Esophagus squamous epithelium (tissue), 5 donors: ENCODE results near the gene GPR68. TPM values are rescaled to one million over a fixed set of nuclear protein-coding genes. Genes with fewer than 3 reads are reported as not detected.

Experiments
- DNase-seq: peaks from one replicate; lab custom pipeline; 2025; lab: John Stamatoyannopoulos, UW
- H3K27ac ChIP-seq, 4 donors: fragments of 200-600 bp; sonication (generic); one replicate each; pipeline ENCODE4 v1.5.1; 2016 to 2019; ENCODE audit warnings: mild to moderate bottlenecking in 1 of 4
- H3K27me3 ChIP-seq, 4 donors: fragments of 200-600 bp; sonication (generic); 1 replicate in 3 of 4; 2 replicates in 1 of 4; pipeline versions ENCODE4 v1.5.1 to v1.6.0; 2017 to 2021; ENCODE audit warnings: antibody characterized with exemption in 1 of 4
- H3K36me3 ChIP-seq, 3 donors: fragments of 200-600 bp; sonication (generic); one replicate each; pipeline ENCODE4 v1.5.1; 2016 to 2019
- H3K4me1 ChIP-seq, 3 donors: fragments of 200-600 bp; sonication (generic); one replicate each; pipeline ENCODE4 v1.5.1; 2017 to 2019
- H3K4me3 ChIP-seq, 4 donors: fragments of 200-600 bp; sonication (generic); 1 replicate in 3 of 4; 2 replicates in 1 of 4; pipeline ENCODE4 v1.5.1; 2016 to 2019; ENCODE audit warnings: mild to moderate bottlenecking in 2 of 4, moderate library complexity in 1 of 4
- H3K9me3 ChIP-seq, 3 donors: fragments of 200-600 bp; sonication (generic); one replicate each; pipeline ENCODE4 v1.5.1; 2016 to 2019
- POLR2A ChIP-seq, 4 donors: fragments of 450-650 bp; IDR thresholded peaks; one replicate each; pipeline ENCODE4 v1.6.1; 2017; ENCODE audit warnings: antibody characterized with exemption in 4 of 4, mild to moderate bottlenecking in 4 of 4, moderate library complexity in 3 of 4
- WGBS, 2 donors: methylation state at CpG; one replicate each; pipeline ENCODE4 v1.1.5; 2018; 5-methylcytosine and 5-hydroxymethylcytosine counted together
- intact Hi-C: fragments of 100-400 bp; cut with DNase I; formaldehyde crosslinking; loops from one replicate; pipeline ENCODE4 v1.15.0; 2022
- total RNA-seq, 4 donors: library from RNA; depleted of rRNA; stranded (reverse); fragments of >200 nt; gene quantifications; one replicate each; pipeline ENCODE4 v1.1.0, GENCODE V29; 2016
- TF ChIP-seq, protein P1 (sequence below), 6 experiments: fragments of 450-650 bp in 4 of 6; fragments of 200-600 bp in 2 of 6; sonication (generic) in 2 of 6; IDR thresholded peaks; one replicate each; pipeline ENCODE4 v1.5.1; 2016 to 2019; ENCODE audit warnings: antibody characterized with exemption in 6 of 6, mild to moderate bottlenecking in 4 of 6, moderate library complexity in 4 of 6
- donor health status: DM: yes; HTN: yes; CAD: no.

The GPR68 gene, protein sequence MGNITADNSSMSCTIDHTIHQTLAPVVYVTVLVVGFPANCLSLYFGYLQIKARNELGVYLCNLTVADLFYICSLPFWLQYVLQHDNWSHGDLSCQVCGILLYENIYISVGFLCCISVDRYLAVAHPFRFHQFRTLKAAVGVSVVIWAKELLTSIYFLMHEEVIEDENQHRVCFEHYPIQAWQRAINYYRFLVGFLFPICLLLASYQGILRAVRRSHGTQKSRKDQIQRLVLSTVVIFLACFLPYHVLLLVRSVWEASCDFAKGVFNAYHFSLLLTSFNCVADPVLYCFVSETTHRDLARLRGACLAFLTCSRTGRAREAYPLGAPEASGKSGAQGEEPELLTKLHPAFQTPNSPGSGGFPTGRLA
- 10 to 100 TPM in 2 of 4 donors, 1 to 10 TPM in 2; 4.0 to 17.5 (median 10.2) TPM for total RNA-seq

DNA sequence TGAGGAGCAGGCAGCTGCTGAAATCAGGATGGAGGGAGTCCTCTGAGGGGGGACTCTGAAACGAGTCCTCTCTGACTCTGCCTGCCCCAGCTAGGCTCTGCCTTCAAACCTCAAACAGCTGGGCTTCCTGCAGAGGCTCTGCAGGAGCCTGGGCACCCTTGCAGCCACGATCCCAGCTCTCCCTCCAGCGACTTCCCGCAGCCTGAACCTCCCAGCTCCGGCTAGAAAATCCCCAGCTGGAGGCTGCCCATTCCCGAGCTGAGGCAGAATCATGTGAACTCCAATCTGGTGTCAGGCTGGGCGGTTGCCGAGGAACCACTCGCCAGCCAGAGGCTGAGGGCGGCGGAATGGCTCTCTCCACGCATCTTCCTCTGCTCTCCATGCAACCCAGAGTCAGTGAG lies at the start of gene GPR68:
Gene GPR68 (minus strand): TSS at position 204 of the 401 bp plus-strand sequence. CDS start 9,654 bp downstream, outside the sequence.
- Histone ChIP-seq H3K27ac (peak within 1 kb of the TSS; percentile 55 to 85 (median 78)), H3K36me3 (no peaks in the 10 kb centered on the region), H3K27me3 (no peaks in the 10 kb centered on the region), H3K9me3 (no peaks in the 10 kb centered on the region), H3K4me3 (peak within 1 kb of the TSS in 3 of 4 donors; percentile 32 to 58 (median 33)), H3K4me1 (peaks cover 24 to 51% (median 45%) of the 10 kb centered on the region in 3 donors)
- no peak for TF ChIP-seq POLR2A (IDR thresholded peaks at IDR 0.05)
- TF ChIP-seq, protein P1, sequence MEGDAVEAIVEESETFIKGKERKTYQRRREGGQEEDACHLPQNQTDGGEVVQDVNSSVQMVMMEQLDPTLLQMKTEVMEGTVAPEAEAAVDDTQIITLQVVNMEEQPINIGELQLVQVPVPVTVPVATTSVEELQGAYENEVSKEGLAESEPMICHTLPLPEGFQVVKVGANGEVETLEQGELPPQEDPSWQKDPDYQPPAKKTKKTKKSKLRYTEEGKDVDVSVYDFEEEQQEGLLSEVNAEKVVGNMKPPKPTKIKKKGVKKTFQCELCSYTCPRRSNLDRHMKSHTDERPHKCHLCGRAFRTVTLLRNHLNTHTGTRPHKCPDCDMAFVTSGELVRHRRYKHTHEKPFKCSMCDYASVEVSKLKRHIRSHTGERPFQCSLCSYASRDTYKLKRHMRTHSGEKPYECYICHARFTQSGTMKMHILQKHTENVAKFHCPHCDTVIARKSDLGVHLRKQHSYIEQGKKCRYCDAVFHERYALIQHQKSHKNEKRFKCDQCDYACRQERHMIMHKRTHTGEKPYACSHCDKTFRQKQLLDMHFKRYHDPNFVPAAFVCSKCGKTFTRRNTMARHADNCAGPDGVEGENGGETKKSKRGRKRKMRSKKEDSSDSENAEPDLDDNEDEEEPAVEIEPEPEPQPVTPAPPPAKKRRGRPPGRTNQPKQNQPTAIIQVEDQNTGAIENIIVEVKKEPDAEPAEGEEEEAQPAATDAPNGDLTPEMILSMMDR (IDR thresholded peaks at IDR 0.05): no peak
- intact Hi-C loops: no loop called here
- DNase-seq: no peak
- WGBS, 2 donors: 0 to 20% methylated on average over 1 to 3 of the region's 12 CpGs

DNA sequence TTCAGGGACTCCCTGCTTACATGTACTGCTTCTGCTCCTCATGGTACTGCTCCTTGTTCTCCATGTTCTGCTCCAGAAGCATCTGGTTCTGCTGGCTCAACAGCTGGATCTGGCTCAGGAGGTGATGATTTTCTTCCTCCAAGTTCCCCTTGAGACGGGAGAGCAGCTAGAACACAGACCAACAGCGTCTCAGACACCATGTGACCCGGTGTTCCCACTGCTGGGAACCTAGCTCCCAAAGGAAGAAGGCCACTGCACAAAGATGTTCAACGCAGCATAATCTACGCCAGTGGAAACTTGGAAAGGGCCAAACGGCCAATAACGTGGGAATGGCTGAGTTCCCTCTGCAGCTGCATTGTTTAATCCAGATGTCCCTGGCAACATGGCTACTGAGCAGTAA lies 49.6 kb upstream of the GPR68 start:
- no peak for TF ChIP-seq POLR2A (IDR thresholded peaks at IDR 0.05)
- TF ChIP-seq, protein P1 (IDR thresholded peaks at IDR 0.05): no peak
- no peaks in the 10 kb centered on the region for H3K4me1 ChIP-seq
- no peaks in the 10 kb centered on the region for H3K9me3 ChIP-seq
- 65 to 83% methylated on average over 5 to 7 of the region's 7 CpGs for WGBS, 2 donors
- no peak overlapping the region for H3K4me3 ChIP-seq
- no peak overlapping the region for H3K27ac ChIP-seq
- no peak for DNase-seq
- H3K27me3 ChIP-seq: no peaks in the 10 kb centered on the region
- peaks cover 20 to 97% (median 38%) of the 10 kb centered on the region in 3 donors for H3K36me3 ChIP-seq
- intact Hi-C loops: no loop called here

DNA sequence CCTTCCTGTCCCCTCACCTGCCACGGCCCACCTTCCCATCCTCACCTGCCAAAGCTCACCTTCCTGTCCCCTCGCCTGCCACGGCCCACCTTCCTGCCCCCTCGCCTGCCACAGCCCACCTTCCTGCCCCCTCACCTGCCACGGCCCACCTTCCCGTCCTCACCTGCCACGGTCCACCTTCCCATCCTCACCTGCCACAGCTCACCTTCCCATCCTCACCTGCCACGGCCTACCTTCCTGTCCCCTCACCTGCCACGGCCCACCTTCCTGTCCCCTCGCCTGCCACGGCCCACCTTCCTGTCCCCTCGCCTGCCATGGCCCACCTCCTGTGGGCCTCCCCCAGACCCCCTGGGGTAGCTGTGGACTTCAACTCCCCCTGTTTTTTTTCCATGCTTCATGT lies 48.8 kb upstream of the GPR68 start:
- intact Hi-C loops: no loop called here
- no peak for DNase-seq
- H3K4me3 ChIP-seq: no peak overlapping the region
- no peak overlapping the region for H3K27ac ChIP-seq
- H3K36me3 ChIP-seq: peaks cover 20 to 97% (median 38%) of the 10 kb centered on the region in 3 donors
- H3K9me3 ChIP-seq: no peaks in the 10 kb centered on the region
- WGBS, 2 donors: 33 to 38% methylated on average over 12 of the region's 12 CpGs
- no peaks in the 10 kb centered on the region for H3K27me3 ChIP-seq
- H3K4me1 ChIP-seq: no peaks in the 10 kb centered on the region
- TF ChIP-seq, protein P1 (IDR thresholded peaks at IDR 0.05): no peak
- TF ChIP-seq POLR2A (IDR thresholded peaks at IDR 0.05): no peak

DNA sequence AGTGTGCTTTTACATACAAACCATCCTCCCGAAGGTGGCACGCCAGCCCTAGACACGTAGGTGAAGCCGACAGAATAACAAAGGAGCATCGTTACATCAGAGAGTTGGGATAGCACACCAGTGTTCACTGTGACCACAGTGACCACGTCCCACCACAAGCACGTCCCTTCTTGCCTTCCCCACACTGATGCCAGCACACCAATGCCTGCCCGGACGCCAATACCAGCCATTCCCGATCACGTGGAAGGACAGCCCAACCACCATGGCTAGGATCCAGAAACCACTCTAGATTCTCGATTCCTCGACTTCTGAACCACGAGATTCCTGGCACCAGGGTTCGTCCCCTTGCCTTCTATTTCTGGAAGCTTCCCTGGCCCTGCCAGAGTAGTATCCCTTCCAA lies 48.0 kb upstream of the GPR68 start:
- H3K4me1 ChIP-seq: no peaks in the 10 kb centered on the region
- H3K4me3 ChIP-seq: no peak overlapping the region
- intact Hi-C loops: no loop called here
- H3K27ac ChIP-seq: no peak overlapping the region
- TF ChIP-seq, protein P1 (IDR thresholded peaks at IDR 0.05): no peak
- no peak for TF ChIP-seq POLR2A (IDR thresholded peaks at IDR 0.05)
- no peaks in the 10 kb centered on the region for H3K9me3 ChIP-seq
- H3K36me3 ChIP-seq: peaks cover 20 to 97% (median 38%) of the 10 kb centered on the region in 3 donors
- 50 to 66% methylated on average over 11 to 15 of the region's 15 CpGs for WGBS, 2 donors
- no peaks in the 10 kb centered on the region for H3K27me3 ChIP-seq
- no peak for DNase-seq

DNA sequence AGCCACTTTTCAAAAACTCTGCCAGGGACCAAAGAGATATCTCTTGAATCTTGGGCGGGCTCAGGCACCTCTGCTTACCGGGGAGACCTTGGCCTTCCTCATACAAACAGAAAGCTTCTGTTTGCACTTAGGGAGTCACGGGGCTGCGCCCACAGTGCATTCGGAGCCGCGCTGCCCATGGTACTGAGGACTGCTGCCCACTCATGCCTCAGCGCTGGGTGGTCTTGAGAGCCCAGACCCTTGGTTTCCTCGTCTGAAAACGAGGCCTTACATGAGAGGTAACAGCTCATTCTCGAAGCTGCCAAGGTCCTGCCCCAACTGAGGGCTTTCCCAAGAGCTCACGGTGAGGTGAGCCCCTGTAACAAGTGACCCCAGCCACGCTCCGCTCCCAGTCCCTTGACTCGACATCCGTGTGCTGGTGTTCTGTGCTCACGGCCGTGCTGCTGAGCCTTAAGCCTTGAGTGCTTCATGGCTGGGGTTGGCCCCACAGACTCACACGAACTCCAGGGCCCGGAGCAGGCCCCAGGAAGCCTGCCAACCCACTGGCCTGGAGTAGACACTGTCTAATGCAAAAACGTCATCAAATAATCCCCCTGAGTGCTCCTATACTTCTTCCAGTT lies 47.4 kb upstream of the GPR68 start:
- no peak for TF ChIP-seq POLR2A (IDR thresholded peaks at IDR 0.05)
- TF ChIP-seq, protein P1 (IDR thresholded peaks at IDR 0.05): no peak
- intact Hi-C loops: no loop called here
- Histone ChIP-seq H3K27ac (no peak overlapping the region), H3K27me3 (no peaks in the 10 kb centered on the region), H3K9me3 (no peaks in the 10 kb centered on the region), H3K36me3 (peaks cover 14 to 97% (median 35%) of the 10 kb centered on the region in 3 donors), H3K4me3 (no peak overlapping the region), H3K4me1 (no peaks in the 10 kb centered on the region)
- 85 to 94% methylated on average over 9 to 11 of the region's 21 CpGs for WGBS, 2 donors
- no peak for DNase-seq
